Osteocyte (in vitro differentiated cells): ENCODE measurements around the gene NHERF1. TPM values are rescaled to one million over a fixed set of nuclear protein-coding genes. Genes with fewer than 3 reads are reported as not detected.

Source experiments
- microRNA-seq: library from miRNA; unstranded; fragments of <30 nt; microRNA quantifications from one replicate; pipeline ENCODE4 v1.1.0, GENCODE V29; 2020; ENCODE audit not compliant: unreplicated experiment
- total RNA-seq: library from RNA; stranded (reverse); gene quantifications from 2 replicates; pipeline ENCODE4 v1.2.1, GENCODE V29; 2021

NHERF1 gene
- total RNA-seq, 1 donor from 2014 or later, result 117 TPM

Small RNA genes lying within 50 kb of the gene (microRNA-seq; reads per million reads assigned to microRNA genes)
- gene MIR3615, result 101 reads per million, percentile 52 among the genes with 10 or more reads in this experiment

Other genes with a start within 250 kb of the NHERF1 start
- not detected in 2 replicates for gene CD300LB, start 217.2 kb upstream of the NHERF1 start, total RNA-seq
- not detected in 2 replicates for gene CD300C, start 202.5 kb upstream of the NHERF1 start, total RNA-seq
- gene CD300H, start 181.1 kb upstream of the NHERF1 start, total RNA-seq, result not detected in 2 replicates
- not detected in 2 replicates for gene CD300LD, start 156.3 kb upstream of the NHERF1 start, total RNA-seq
- gene CD300E, start 124.9 kb upstream of the NHERF1 start, total RNA-seq, result not detected in 2 replicates
- gene CD300LF, start 35.7 kb upstream of the NHERF1 start, total RNA-seq, result not detected in 2 replicates
- gene RAB37, start 11.4 kb upstream of the NHERF1 start, total RNA-seq, result not detected in 2 replicates
- 48.6 and 52.5 TPM in 2 replicates for gene NAT9, start 27.7 kb downstream of the NHERF1 start, total RNA-seq
- 0.10 and 0.13 TPM in 2 replicates for gene GRIN2C, start 111.3 kb downstream of the NHERF1 start, total RNA-seq
- gene FDXR, start 124.4 kb downstream of the NHERF1 start, total RNA-seq, result 9.1 and 11.2 TPM in 2 replicates
- not detected in 2 replicates for gene FADS6, start 145.0 kb downstream of the NHERF1 start, total RNA-seq
- gene USH1G, start 174.6 kb downstream of the NHERF1 start, total RNA-seq, result not detected in 2 replicates
- not detected in 2 replicates for gene OTOP2, start 175.6 kb downstream of the NHERF1 start, total RNA-seq
- not detected in 2 replicates for gene OTOP3, start 187.3 kb downstream of the NHERF1 start, total RNA-seq
- gene HID1, start 224.1 kb downstream of the NHERF1 start, total RNA-seq, result 10.1 and 11.9 TPM in 2 replicates
- gene CDR2L, start 239.0 kb downstream of the NHERF1 start, total RNA-seq, result 21.4 and 22.8 TPM in 2 replicates